ENCODE results near the gene CYP2B6. TPM values are rescaled to one million over a fixed set of nuclear protein-coding genes. Genes with fewer than 3 reads are reported as not detected.

CYP2B6 gene
- total RNA-seq, 1 donor from 2014 or later = not detected

Other genes starting within 250 kb of the CYP2B6 start
- 0.74 TPM for gene ACTMAP, start 240.8 kb upstream of the CYP2B6 start, total RNA-seq
- gene SNRPA, start 240.1 kb upstream of the CYP2B6 start, total RNA-seq = 11.3 TPM
- 0.74 TPM for gene MIA, start 215.8 kb upstream of the CYP2B6 start, total RNA-seq
- 9.8 TPM for gene RAB4B, start 213.0 kb upstream of the CYP2B6 start, total RNA-seq
- 34.9 TPM for gene EGLN2, start 192.1 kb upstream of the CYP2B6 start, total RNA-seq
- gene CYP2A6, start 140.8 kb upstream of the CYP2B6 start, total RNA-seq = not detected
- gene CYP2A7, start 109.1 kb upstream of the CYP2B6 start, total RNA-seq = not detected
- not detected for gene CYP2A13, start 97.2 kb downstream of the CYP2B6 start, total RNA-seq
- gene CYP2F1, start 123.2 kb downstream of the CYP2B6 start, total RNA-seq = not detected
- under 0.01 TPM for gene CYP2S1, start 201.9 kb downstream of the CYP2B6 start, total RNA-seq
- 7.1 TPM for gene AXL, start 227.9 kb downstream of the CYP2B6 start, total RNA-seq